NB4 (cell line): ENCODE results near the gene BRD4.

ENCODE experiments used
- DNase-seq: peaks from one replicate; pipeline ENCODE4 v3.0.0; 2010; ENCODE audit warnings: low read depth
- H3K4me3 ChIP-seq: one replicate; pipeline ENCODE4 v1.5.1; 2011; ENCODE audit warnings: mild to moderate bottlenecking, low read depth, low read length, moderate library complexity
- CTCF ChIP-seq: IDR thresholded peaks from one replicate; pipeline ENCODE4 v1.5.1; 2012; ENCODE audit warnings: low read depth, low read length
- MAX ChIP-seq: IDR thresholded peaks from 2 replicates; pipeline ENCODE4 v1.6.1; 2011; ENCODE audit warnings: low read depth, low read length
- MYC ChIP-seq: IDR thresholded peaks from 2 replicates; pipeline ENCODE4 v1.6.1; 2011; ENCODE audit warnings: low read depth, low read length
- POLR2A ChIP-seq: IDR thresholded peaks from 2 replicates; pipeline ENCODE4 v1.6.1; 2011; ENCODE audit warnings: mild to moderate bottlenecking; ENCODE audit not compliant: insufficient read length; ENCODE audit errors: extremely low read depth

The BRD4 gene

GRCh38 chr19:15244808-15245207 is 87.5 kb downstream of the BRD4 start:
- no peak for DNase-seq
- no peak overlapping the region for H3K4me3 ChIP-seq
- no peak for TF ChIP-seq POLR2A
- TF ChIP-seq MAX, result no peak
- TF ChIP-seq CTCF, result no peak
- no peak for TF ChIP-seq MYC

- TF ChIP-seq CTCF (no peak), POLR2A (no peak), MAX (no peak), MYC (no peak)
Observed at GRCh38 chr19:15244106-15244803, 88.1 kb downstream of the BRD4 start.

GRCh38 chr19:15243236-15243957 is 88.9 kb downstream of the BRD4 start:
- DNase-seq, result no peak
- H3K4me3 ChIP-seq, result no peak overlapping the region
- TF ChIP-seq MAX, result no peak
- no peak for TF ChIP-seq POLR2A
- TF ChIP-seq CTCF, result no peak
- TF ChIP-seq MYC, result no peak

More at GRCh38 chr19:15244106-15244803, 88.1 kb downstream of the BRD4 start:
- DNase-seq, result no peak
- no peak overlapping the region for H3K4me3 ChIP-seq

- no peak for DNase-seq
- TF ChIP-seq CTCF, result no peak
- no peak for TF ChIP-seq MAX
- no peak for TF ChIP-seq POLR2A
- TF ChIP-seq MYC, result no peak
Observed at GRCh38 chr19:15241259-15241910, 91.0 kb downstream of the BRD4 start.

GRCh38 chr19:15240515-15240914 is 91.8 kb downstream of the BRD4 start:
- no peak for DNase-seq
- TF ChIP-seq CTCF, result no peak
- no peak for TF ChIP-seq MAX
- no peak for TF ChIP-seq MYC
- TF ChIP-seq POLR2A, result no peak
- H3K4me3 ChIP-seq, result no peak overlapping the region

More at GRCh38 chr19:15241259-15241910, 91.0 kb downstream of the BRD4 start:
- H3K4me3 ChIP-seq, result no peak overlapping the region
